B cell (primary cell): ENCODE data around the gene BIK.

ENCODE experiments used
- CTCF ChIP-seq: fragments of 200-600 bp; IDR thresholded peaks from one replicate; pipeline ENCODE4 v1.8.0; 2022; ENCODE audit warnings: antibody characterized with exemption, mild to moderate bottlenecking
- EZH2 ChIP-seq: IDR thresholded peaks from 2 replicates; pipeline ENCODE4 v1.6.1; 2012; ENCODE audit warnings: borderline replicate concordance, low read depth, mild to moderate bottlenecking, moderate library complexity, low read length; ENCODE audit not compliant: insufficient read depth, poor library complexity, severe bottlenecking

DNA sequence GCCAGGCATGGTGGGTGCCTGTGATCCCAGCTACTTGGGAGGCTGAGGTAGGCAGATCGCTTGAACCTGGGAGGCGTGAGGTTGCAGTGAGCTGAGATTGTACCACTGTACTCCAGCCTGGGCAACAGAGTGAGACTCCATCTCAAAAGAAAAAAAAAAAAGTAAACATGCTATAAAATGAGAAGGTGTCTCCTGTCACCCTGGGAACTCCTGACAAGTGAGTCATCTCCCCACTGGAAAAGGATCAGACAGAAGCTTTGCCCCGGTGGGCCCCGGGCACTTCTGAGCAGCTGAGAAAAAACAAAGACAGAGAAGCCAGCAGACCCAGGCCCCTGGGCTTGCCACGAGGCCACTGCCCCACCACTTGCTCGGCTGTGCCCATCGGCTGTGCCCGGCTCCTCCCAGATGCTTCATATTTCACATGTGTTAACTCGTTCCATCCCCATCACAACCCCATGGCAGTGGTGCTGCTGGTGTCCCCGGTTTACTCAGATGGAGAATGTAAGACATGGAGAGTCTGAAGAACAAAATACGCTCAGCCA, 43.6 kb upstream of the BIK start:
- TF ChIP-seq CTCF (no peak), EZH2 (no peak)
